PC-3 (cell line): Measurements from ENCODE around the gene DPEP2. TPM values are rescaled to one million over a fixed set of nuclear protein-coding genes. Genes with fewer than 3 reads are reported as not detected.
A peak's percentile ranks its signal among the peaks of the same experiment; 100 is the strongest.

Source experiments
- ATAC-seq: fragments of 200-7000 bp; cut with Tn5 transposase; 2 replicates; pipeline ENCODE4 v1.9.1; 2020; ENCODE audit warnings: mild to moderate bottlenecking, moderate library complexity
- BruUV-seq: library from RNA; stranded (reverse); fragments of 400-500 nt; replicated peaks from 2 replicates; lab custom pipeline; 2021; lab: Mats Ljungman, UMichigan
- CTCF ChIA-PET: fragments of 300-600 bp; sonication (Branson Sonifier 250); formaldehyde crosslinking; loops from one replicate; lab custom pipeline; 2022; ENCODE audit warnings: antibody characterized with exemption; lab: Charles Lee
- POLR2A ChIA-PET: fragments of 300-600 bp; sonication (Branson Sonifier 250); formaldehyde crosslinking; loops from one replicate; lab custom pipeline; 2022; ENCODE audit warnings: antibody characterized with exemption; ENCODE audit not compliant: unreplicated experiment; lab: Charles Lee
- DNase-seq: peaks from one replicate; pipeline ENCODE4 v3.0.0-alpha.2; 2015
- H2AFZ ChIP-seq: fragments of 300-600 bp; sonication (generic); 2 replicates; pipeline ENCODE4 v1.6.0; 2016; ENCODE audit warnings: antibody characterized with exemption, low read length
- H3F3A ChIP-seq: fragments of 300-600 bp; sonication (generic); one replicate; pipeline ENCODE4 v1.6.0; 2017; ENCODE audit warnings: antibody characterized with exemption, low read length, control low read depth, mild to moderate bottlenecking; ENCODE audit not compliant: unreplicated experiment
- H3K27ac ChIP-seq: fragments of 300-600 bp; sonication (generic); 2 replicates; pipeline ENCODE4 v1.5.1; 2016; ENCODE audit warnings: mild to moderate bottlenecking, low read length
- H3K27me3 ChIP-seq: fragments of 300-600 bp; sonication (generic); 2 replicates; pipeline ENCODE4 v1.6.1; 2016; ENCODE audit warnings: low read length, mixed read lengths
- H3K36me3 ChIP-seq: fragments of 300-600 bp; sonication (generic); 2 replicates; pipeline ENCODE4 v1.6.1; 2016; ENCODE audit warnings: low read depth, mixed run types, low read length, mixed read lengths
- H3K4me1 ChIP-seq: fragments of 300-600 bp; sonication (generic); 2 replicates; pipeline ENCODE4 v1.5.1; 2016; ENCODE audit warnings: low read length; ENCODE audit not compliant: insufficient read depth
- H3K4me2 ChIP-seq: fragments of 300-600 bp; sonication (generic); 2 replicates; pipeline ENCODE4 v1.6.0; 2016; ENCODE audit warnings: low read length
- H3K4me3 ChIP-seq: fragments of 300-600 bp; sonication (generic); 2 replicates; pipeline ENCODE4 v1.5.1; 2016; ENCODE audit warnings: mild to moderate bottlenecking, low read length, mixed read lengths
- H3K79me2 ChIP-seq: fragments of 300-600 bp; sonication (generic); 2 replicates; pipeline ENCODE4 v1.6.1; 2017; ENCODE audit warnings: low read length, mixed read lengths
- H3K9ac ChIP-seq: fragments of 300-600 bp; sonication (generic); 2 replicates; pipeline ENCODE4 v1.6.0; 2016; ENCODE audit warnings: mild to moderate bottlenecking, low read length
- H3K9me2 ChIP-seq: fragments of 300-600 bp; sonication (generic); replicated peaks from 2 replicates; pipeline ENCODE4 v1.6.1; 2016; ENCODE audit warnings: mixed run types, low read length, mixed read lengths
- H3K9me3 ChIP-seq: fragments of 300-600 bp; sonication (generic); 2 replicates; pipeline ENCODE4 v1.6.1; 2016; ENCODE audit warnings: low read length, mixed read lengths
- H4K20me1 ChIP-seq: fragments of 300-600 bp; sonication (generic); 2 replicates; pipeline ENCODE4 v1.6.1; 2016; ENCODE audit warnings: low read length, mixed read lengths
- EZH2 ChIP-seq: fragments of 300-600 bp; sonication (generic); IDR thresholded peaks from one replicate; pipeline ENCODE4 v1.6.1; 2017; ENCODE audit warnings: antibody characterized with exemption, mild to moderate bottlenecking, low read length; ENCODE audit not compliant: unreplicated experiment
- EZH2phosphoT487 ChIP-seq: fragments of 300-600 bp; sonication (generic); IDR thresholded peaks from 2 replicates; pipeline ENCODE4 v1.6.1; 2018; ENCODE audit warnings: mild to moderate bottlenecking, antibody characterized with exemption, low read length, borderline replicate concordance
- intact Hi-C: fragments of 100-400 bp; cut with micrococcal nuclease; formaldehyde crosslinking; loops from 2 replicates; pipeline ENCODE4 v1.9.0; 2023
- total RNA-seq: library from RNA; depleted of rRNA; stranded (reverse); fragments of >200 nt; gene quantifications from 2 replicates; pipeline ENCODE4 v1.2.3, GENCODE V29; 2014
- TF ChIP-seq, protein P1 (sequence below): fragments of 300-600 bp; sonication (generic); conservative IDR thresholded peaks from 2 replicates; pipeline ENCODE4 v1.5.1; 2017; ENCODE audit warnings: antibody characterized with exemption, low read depth, mild to moderate bottlenecking, low read length

The DPEP2 gene
- total RNA-seq, 1 experiment from 2014 or later = not detected

DNA sequence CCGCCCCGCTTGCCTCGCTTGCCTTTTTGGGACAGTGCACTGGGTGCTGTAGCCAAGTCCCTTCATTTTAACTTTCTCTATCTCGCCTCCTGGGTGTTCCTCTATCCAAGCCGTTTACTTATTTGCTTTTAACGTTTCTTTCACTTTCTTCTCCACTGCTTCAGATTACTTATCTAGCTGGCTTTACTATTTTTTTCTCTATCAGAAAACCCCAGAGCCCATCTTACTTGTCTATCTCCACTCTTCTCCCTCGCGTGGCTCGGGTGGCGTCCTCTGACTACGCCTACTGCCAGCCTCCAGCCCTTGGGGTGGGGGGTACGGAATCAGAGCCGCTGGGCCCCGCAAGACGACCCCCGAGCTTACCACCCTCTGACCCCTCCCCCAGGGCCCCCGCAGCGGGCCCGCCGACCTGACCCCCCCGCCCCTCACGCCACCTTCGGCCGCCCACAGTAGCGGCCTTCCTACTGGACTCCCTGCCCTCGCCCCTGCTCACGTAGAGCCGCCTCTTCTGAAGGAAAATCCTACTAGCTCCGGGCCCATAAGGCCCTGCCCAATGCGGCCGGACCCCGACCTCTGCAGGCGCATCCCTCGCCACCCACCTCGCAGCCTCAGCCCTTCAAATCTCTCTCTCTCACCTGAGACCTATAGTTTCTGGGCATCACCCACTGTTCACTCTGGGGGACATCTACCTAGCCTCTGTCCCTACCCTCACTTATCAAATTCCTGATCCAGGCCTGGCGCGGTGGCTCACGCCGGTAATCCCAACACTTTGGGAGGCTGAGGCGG, 29.8 kb downstream of the DPEP2 start:
- POLR2A ChIA-PET = no interaction called here
- H3K4me3 ChIP-seq = peak overlapping the region; percentile 94
- TF ChIP-seq EZH2phosphoT487 (no peak), EZH2 (no peak)
- TF ChIP-seq, protein P1, sequence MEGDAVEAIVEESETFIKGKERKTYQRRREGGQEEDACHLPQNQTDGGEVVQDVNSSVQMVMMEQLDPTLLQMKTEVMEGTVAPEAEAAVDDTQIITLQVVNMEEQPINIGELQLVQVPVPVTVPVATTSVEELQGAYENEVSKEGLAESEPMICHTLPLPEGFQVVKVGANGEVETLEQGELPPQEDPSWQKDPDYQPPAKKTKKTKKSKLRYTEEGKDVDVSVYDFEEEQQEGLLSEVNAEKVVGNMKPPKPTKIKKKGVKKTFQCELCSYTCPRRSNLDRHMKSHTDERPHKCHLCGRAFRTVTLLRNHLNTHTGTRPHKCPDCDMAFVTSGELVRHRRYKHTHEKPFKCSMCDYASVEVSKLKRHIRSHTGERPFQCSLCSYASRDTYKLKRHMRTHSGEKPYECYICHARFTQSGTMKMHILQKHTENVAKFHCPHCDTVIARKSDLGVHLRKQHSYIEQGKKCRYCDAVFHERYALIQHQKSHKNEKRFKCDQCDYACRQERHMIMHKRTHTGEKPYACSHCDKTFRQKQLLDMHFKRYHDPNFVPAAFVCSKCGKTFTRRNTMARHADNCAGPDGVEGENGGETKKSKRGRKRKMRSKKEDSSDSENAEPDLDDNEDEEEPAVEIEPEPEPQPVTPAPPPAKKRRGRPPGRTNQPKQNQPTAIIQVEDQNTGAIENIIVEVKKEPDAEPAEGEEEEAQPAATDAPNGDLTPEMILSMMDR = no peak
- BruUV-seq = no TSS peak
- H3F3A ChIP-seq = no peaks in the 10 kb centered on the region
- no peaks in the 10 kb centered on the region for H3K9me3 ChIP-seq
- H4K20me1 ChIP-seq = no peaks in the 10 kb centered on the region
- CTCF ChIA-PET = no interaction called here
- DNase-seq = no peak
- no peaks in the 10 kb centered on the region for H3K36me3 ChIP-seq
- no peaks in the 10 kb centered on the region for H3K9me2 ChIP-seq
- peaks cover 29% of the 10 kb centered on the region for H3K79me2 ChIP-seq
- ATAC-seq = no peak
- intact Hi-C loops = no loop called here
- H3K9ac ChIP-seq = peak overlapping the region; percentile 81; the same call in 1 of the 2 replicates
- H3K27me3 ChIP-seq = no peaks in the 10 kb centered on the region
- no peak overlapping the region for H3K27ac ChIP-seq
- peaks cover 17% of the 10 kb centered on the region for H3K4me1 ChIP-seq
- H2AFZ ChIP-seq = peak overlapping the region; percentile 92
- peak overlapping the region; percentile 95 for H3K4me2 ChIP-seq

DNA sequence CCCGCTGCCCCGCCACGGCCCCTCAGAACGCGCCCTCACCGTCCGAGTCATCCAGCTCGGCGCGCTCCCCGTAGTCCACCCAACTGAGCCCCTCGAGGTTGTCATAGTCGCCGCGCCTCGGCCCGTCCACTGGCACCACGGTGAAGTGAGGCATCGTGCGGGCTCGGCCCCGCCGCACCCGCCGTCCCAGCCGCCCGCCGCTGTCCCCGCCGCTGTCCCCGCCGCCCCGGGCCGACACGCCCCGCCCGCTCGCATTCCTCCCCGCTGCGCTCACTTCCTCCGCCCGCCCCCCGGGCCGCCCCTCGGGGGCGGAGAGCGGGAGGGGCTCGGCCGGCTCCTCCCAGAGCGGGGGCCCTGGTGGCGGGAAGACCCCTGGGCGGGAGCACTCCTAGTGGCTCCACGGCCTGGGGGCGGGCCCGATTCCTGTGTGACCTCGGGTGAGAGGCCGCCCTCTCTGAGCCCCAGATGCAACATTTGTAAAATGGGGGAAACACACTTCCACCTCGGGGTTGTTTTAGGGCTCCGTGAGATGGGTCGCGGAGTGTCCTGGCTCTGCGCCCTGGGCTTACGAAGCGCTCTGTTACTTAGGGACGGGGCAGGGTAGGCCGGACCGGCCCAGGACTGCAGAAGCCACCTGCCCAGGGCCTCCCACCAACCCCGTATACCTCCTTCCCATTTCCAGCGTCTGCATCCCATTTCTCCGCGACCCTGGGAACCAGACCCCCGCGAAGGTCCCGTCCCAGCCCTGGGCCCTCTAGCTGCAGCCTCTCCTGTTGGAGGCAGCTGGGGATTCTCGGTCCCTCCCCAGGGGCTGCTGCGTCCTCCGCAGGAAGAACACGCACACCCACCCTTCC, 30.7 kb downstream of the DPEP2 start, which contains the start of gene SLC12A4:
SLC12A4 (minus strand) TSS at position 238 of the 854 bp plus-strand sequence; CDS start at position 154, 84 bp downstream.
- H3K36me3 ChIP-seq = no peaks in the 10 kb centered on the region
- DNase-seq = peak; percentile 76
- peaks cover 29% of the 10 kb centered on the region for H3K79me2 ChIP-seq
- H3K4me2 ChIP-seq = peak within 1 kb of the TSS; percentile 95
- TF ChIP-seq EZH2 (no peak), EZH2phosphoT487 (no peak)
- TF ChIP-seq, protein P1 = no peak
- CTCF ChIA-PET = no interaction called here
- ATAC-seq = peak; percentile 82
- peaks cover 17% of the 10 kb centered on the region for H3K4me1 ChIP-seq
- H3F3A ChIP-seq = no peaks in the 10 kb centered on the region
- peak within 1 kb of the TSS; percentile 94 for H3K4me3 ChIP-seq
- H3K9me3 ChIP-seq = no peaks in the 10 kb centered on the region
- H3K27ac ChIP-seq = no peak within 1 kb of the TSS
- BruUV-seq = no TSS peak
- no peaks in the 10 kb centered on the region for H4K20me1 ChIP-seq
- peak within 1 kb of the TSS; percentile 81 for H3K9ac ChIP-seq
- H3K9me2 ChIP-seq = no peaks in the 10 kb centered on the region
- POLR2A ChIA-PET = no interaction called here
- intact Hi-C loops = no loop called here
- peak within 1 kb of the TSS; percentile 92 for H2AFZ ChIP-seq
- H3K27me3 ChIP-seq = no peaks in the 10 kb centered on the region
